Suprapubic skin (tissue), 3 donors: ENCODE measurements around the gene CYCS.

ENCODE experiments used
- CTCF ChIP-seq, 2 donors: fragments of 200-600 bp in 1 of 2; fragments of 450-650 bp in 1 of 2; sonication (generic) in 1 of 2; IDR thresholded peaks; one replicate each; pipeline ENCODE4 v1.5.1; 2016 to 2019; ENCODE audit warnings: antibody characterized with exemption in 2 of 2, mild to moderate bottlenecking in 1 of 2, moderate library complexity in 1 of 2
- EP300 ChIP-seq: sonication (generic); formaldehyde crosslinking; IDR thresholded peaks from one replicate; pipeline ENCODE4 v1.6.1; 2017; ENCODE audit warnings: antibody characterized with exemption

GRCh38 chr7:25090374-25090773 lies 34.7 kb downstream of the CYCS start:
- no peak for TF ChIP-seq CTCF (IDR thresholded peaks at IDR 0.05)
- no peak for TF ChIP-seq EP300
